NCI-H1417 (cell line): Measurements from ENCODE around the gene SWI5.
"Not testable (repeated sequence)": the region's sequence is repeated elsewhere in the genome, so short reads cannot be mapped to it uniquely, and the experiment has no call there.

Experiments used
- DNase-seq, 3 experiments: peaks; one replicate each; lab custom pipeline; 2025; lab: John Stamatoyannopoulos, UW

The SWI5 gene

GRCh38 chr9:128279088-128280073, 3.3 kb downstream of the SWI5 start:
- not testable (repeated sequence) for DNase-seq

GRCh38 chr9:128280084-128280622, 4.1 kb downstream of the SWI5 start:
- no peak for DNase-seq

GRCh38 chr9:128282500-128282899, 6.4 kb downstream of the SWI5 start:
- no peak for DNase-seq

GRCh38 chr9:128285033-128285784, 9.1 kb downstream of the SWI5 start:
- DNase-seq, result no peak

- DNase-seq, result no peak
Observed at GRCh38 chr9:128286440-128286839, 10.4 kb downstream of the SWI5 start.

GRCh38 chr9:128288273-128289004, 12.4 kb downstream of the SWI5 start:
- no peak for DNase-seq

GRCh38 chr9:128292009-128292408, 15.9 kb downstream of the SWI5 start:
- no peak for DNase-seq

GRCh38 chr9:128293091-128293490, 17.0 kb downstream of the SWI5 start:
- no peak for DNase-seq

GRCh38 chr9:128294142-128294541, 18.1 kb downstream of the SWI5 start:
- DNase-seq, result no peak

- no peak for DNase-seq
Observed at GRCh38 chr9:128296340-128297220, 20.5 kb downstream of the SWI5 start.

GRCh38 chr9:128297221-128297773, 21.2 kb downstream of the SWI5 start:
- no peak for DNase-seq

- no peak for DNase-seq
Observed at GRCh38 chr9:128298535-128299482, 22.7 kb downstream of the SWI5 start.

GRCh38 chr9:128304136-128304970, 28.3 kb downstream of the SWI5 start:
- DNase-seq, result no peak

GRCh38 chr9:128304971-128305288, 28.9 kb downstream of the SWI5 start:
- no peak for DNase-seq

GRCh38 chr9:128309551-128309950, 33.5 kb downstream of the SWI5 start:
- DNase-seq, result no peak

- DNase-seq, result no peak
Observed at GRCh38 chr9:128310461-128310860, 34.4 kb downstream of the SWI5 start.

- DNase-seq, result no peak
Observed at GRCh38 chr9:128314697-128315096, 38.6 kb downstream of the SWI5 start.

GRCh38 chr9:128316421-128316820, 40.3 kb downstream of the SWI5 start:
- no peak for DNase-seq

- no peak for DNase-seq
Observed at GRCh38 chr9:128317629-128318028, 41.6 kb downstream of the SWI5 start.
